ENCODE results near the gene DCTD.
A peak's percentile ranks its signal among the peaks of the same experiment; 100 is the strongest.
"Not testable (repeated sequence)": the region's sequence is repeated elsewhere in the genome, so short reads cannot be mapped to it uniquely, and the experiment has no call there.

DCTD gene

GRCh38 chr4:182920676-182921075 is 3.5 kb upstream of the DCTD start:
- DNase-seq: no peak

- peak; percentile 36 to 46 for DNase-seq
These were observed 1.7 kb upstream of the DCTD start for GRCh38 chr4:182918791-182919302.

- no peak for DNase-seq
These were observed 940 bp upstream of the DCTD start for GRCh38 chr4:182918044-182918607.

- peak; percentile 62 to 68 for DNase-seq
These were observed 554 bp downstream of the DCTD start for GRCh38 chr4:182916483-182917181.

GRCh38 chr4:182914357-182914756 is 2.8 kb downstream of the DCTD start:
- DNase-seq: no peak

GRCh38 chr4:182913621-182914020 is 3.6 kb downstream of the DCTD start:
- no peak for DNase-seq

GRCh38 chr4:182913036-182913435 is 4.2 kb downstream of the DCTD start:
- DNase-seq: no peak

GRCh38 chr4:182908124-182908523 is 9.1 kb downstream of the DCTD start:
- DNase-seq: no peak

- no peak for DNase-seq
These were observed 9.8 kb downstream of the DCTD start for GRCh38 chr4:182907396-182907795.

- DNase-seq: no peak
These were observed 10.4 kb downstream of the DCTD start for GRCh38 chr4:182906786-182907185.

GRCh38 chr4:182905038-182905437 is 12.1 kb downstream of the DCTD start:
- DNase-seq: no peak

GRCh38 chr4:182904211-182904761 is 12.9 kb downstream of the DCTD start:
- no peak for DNase-seq

- no peak for DNase-seq
These were observed 14.2 kb downstream of the DCTD start for GRCh38 chr4:182903013-182903412.

- DNase-seq: no peak
These were observed 15.8 kb downstream of the DCTD start for GRCh38 chr4:182901337-182901736.

- DNase-seq: not testable (repeated sequence)
These were observed 17.2 kb downstream of the DCTD start for GRCh38 chr4:182900021-182900420.

- no peak for DNase-seq
These were observed 18.7 kb downstream of the DCTD start for GRCh38 chr4:182898479-182898799.

- no peak for DNase-seq
These were observed 19.3 kb downstream of the DCTD start for GRCh38 chr4:182897601-182898478.

GRCh38 chr4:182896421-182896820 is 20.8 kb downstream of the DCTD start:
- no peak for DNase-seq

- no peak for DNase-seq
These were observed 21.3 kb downstream of the DCTD start for GRCh38 chr4:182895791-182896292.

GRCh38 chr4:182894681-182895275 is 22.4 kb downstream of the DCTD start:
- no peak for DNase-seq

- no peak for DNase-seq
These were observed 23.6 kb downstream of the DCTD start for GRCh38 chr4:182893474-182894080.

GRCh38 chr4:182893047-182893446 is 24.1 kb downstream of the DCTD start:
- no peak for DNase-seq
